CD4-positive, alpha-beta T cell (primary cell): ENCODE results near the gene ADRA2B. TPM values are rescaled to one million over a fixed set of nuclear protein-coding genes. Genes with fewer than 3 reads are reported as not detected.

Experiments used
- ATAC-seq: fragments of 200-7000 bp; cut with Tn5 transposase; one replicate; pipeline ENCODE4 v1.10.0; 2022; ENCODE audit warnings: mild to moderate bottlenecking; ENCODE audit not compliant: poor library complexity
- CTCF ChIA-PET: fragments of 350-600 bp; sonication (Branson Sonifier 250); formaldehyde crosslinking; loops from one replicate; lab custom pipeline; 2021; ENCODE audit warnings: antibody characterized with exemption, inconsistent platforms; lab: Charles Lee
- POLR2A ChIA-PET: fragments of 350-600 bp; sonication (Branson Sonifier 250); formaldehyde crosslinking; loops from one replicate; lab custom pipeline; 2021; ENCODE audit warnings: antibody characterized with exemption, inconsistent platforms; lab: Charles Lee
- DNase-seq, 14 experiments: peaks; one replicate each; pipeline ENCODE4 v3.0.0-alpha.2; 2013 to 2020; ENCODE audit warnings: mixed read lengths in 2 of 14
- H3K27ac ChIP-seq, 2 donors: one replicate each; pipeline versions ENCODE4 v1.5.1 to v1.7.0; 2013; ENCODE audit warnings: low read length in 2 of 2, low read depth in 1 of 2, mild to moderate bottlenecking in 1 of 2
- H3K27me3 ChIP-seq, 2 experiments: 1 replicate in 1 of 2; 2 replicates in 1 of 2; pipeline versions ENCODE4 v1.6.1 to v1.7.0; 2013; ENCODE audit warnings: low read length in 2 of 2, control low read depth in 1 of 2, mild to moderate bottlenecking in 1 of 2, moderate library complexity in 1 of 2; ENCODE audit not compliant: insufficient read depth in 2 of 2, control insufficient read depth in 1 of 2
- H3K36me3 ChIP-seq: one replicate; pipeline ENCODE4 v1.6.1; 2013; ENCODE audit warnings: low read length, control low read depth; ENCODE audit not compliant: insufficient read depth
- H3K4me1 ChIP-seq: one replicate; pipeline ENCODE4 v1.6.1; 2013; ENCODE audit warnings: low read length, control low read depth; ENCODE audit not compliant: insufficient read depth
- H3K4me3 ChIP-seq: one replicate; pipeline ENCODE4 v1.5.1; 2013; ENCODE audit warnings: mild to moderate bottlenecking, low read length, moderate library complexity
- H3K9me3 ChIP-seq, 2 experiments: 1 replicate in 1 of 2; 2 replicates in 1 of 2; pipeline versions ENCODE4 v1.6.1 to v1.7.0; 2013; ENCODE audit warnings: low read length in 2 of 2, mild to moderate bottlenecking in 2 of 2, control low read depth in 1 of 2, moderate library complexity in 1 of 2; ENCODE audit not compliant: control insufficient read depth in 1 of 2, insufficient read depth in 1 of 2
- H3K27ac Mint-ChIP-seq: one replicate; pipeline ENCODE4 v1.8.0; 2020; ENCODE audit warnings: mixed read lengths
- H3K27me3 Mint-ChIP-seq: one replicate; pipeline ENCODE4 v1.8.0; 2021; ENCODE audit warnings: mixed read lengths
- H3K36me3 Mint-ChIP-seq: one replicate; pipeline ENCODE4 v1.8.0; 2021; ENCODE audit warnings: low read depth, mixed read lengths
- H3K4me1 Mint-ChIP-seq: one replicate; pipeline ENCODE4 v1.8.0; 2021; ENCODE audit warnings: low read depth, mixed read lengths
- H3K4me3 Mint-ChIP-seq: one replicate; pipeline ENCODE4 v1.8.0; 2020; ENCODE audit warnings: mild to moderate bottlenecking, mixed read lengths
- H3K9me3 Mint-ChIP-seq: one replicate; pipeline ENCODE4 v1.8.0; 2020; ENCODE audit warnings: mixed read lengths
- CTCF ChIP-seq: fragments of 200-600 bp; IDR thresholded peaks from one replicate; pipeline ENCODE4 v1.8.0; 2022; ENCODE audit warnings: antibody characterized with exemption, mild to moderate bottlenecking
- intact Hi-C, 2 experiments: fragments of 100-400 bp; cut with DNase I in 1 of 2; cut with micrococcal nuclease in 1 of 2; formaldehyde crosslinking; loops; one replicate each; pipeline versions ENCODE4 v1.15.1 to v1.9.0; 2023 to 2025; cut with DNase I, micrococcal nuclease
- total RNA-seq, 174 experiments: library from RNA in 2 of 174; stranded (reverse) in 2 of 174; gene quantifications; one replicate each; pipeline ENCODE4 v1.2.3 and lab custom pipeline; 2021 to 2026

Gene ADRA2B
- total RNA-seq, 2 experiments from 2014 or later: 0.52 to 0.84 TPM

GRCh38 chr2:96146881-96147592 is 30.7 kb upstream of the ADRA2B start:
- H3K27ac ChIP-seq: peak overlapping the region; percentile 97 to 99
- H3K4me1 Mint-ChIP-seq: peaks cover 89% of the 10 kb centered on the region
- H3K4me3 Mint-ChIP-seq: peak overlapping the region; percentile 88
- peak overlapping the region; percentile 98 for H3K27ac Mint-ChIP-seq
- ChIA-PET POLR2A (interaction anchor here (1.1 to 13.8 kb wide), 10 partner anchors 8 to 669 kb away, joined by 3 to 199 read pairs (median 15); partner anchors contain the start of genes ARID5A, ASTL, CNNM3 and SNRNP200), CTCF (interaction anchor here (1.1 to 15.2 kb wide), 7 partner anchors 8 to 407 kb away, joined by 3 to 229 read pairs (median 8); partner anchors contain the start of genes ADRA2B and ASTL)
- intact Hi-C loops: loop anchor here (5.0 kb wide), 2 partner anchors 60 to 390 kb away; partner anchors contain the start of genes ARID5A (in 2 of the 2) and STARD7 (in 1 of the 2)
- H3K9me3 Mint-ChIP-seq: no peaks in the 10 kb centered on the region
- peaks cover 24% of the 10 kb centered on the region for H3K36me3 ChIP-seq
- H3K27me3 Mint-ChIP-seq: no peaks in the 10 kb centered on the region
- DNase-seq (peak in 2 of 14 experiments; percentile 32 to 73), ATAC-seq (no peak)
- no peaks in the 10 kb centered on the region for H3K27me3 ChIP-seq
- H3K4me1 ChIP-seq: peaks cover 84% of the 10 kb centered on the region
- peak overlapping the region; percentile 59 for H3K4me3 ChIP-seq
- TF ChIP-seq CTCF: no peak
- peaks cover 43% of the 10 kb centered on the region for H3K36me3 Mint-ChIP-seq
- H3K9me3 ChIP-seq: no peaks in the 10 kb centered on the region

GRCh38 chr2:96146153-96146880 is 29.9 kb upstream of the ADRA2B start:
- no peak for TF ChIP-seq CTCF
- no peaks in the 10 kb centered on the region for H3K27me3 Mint-ChIP-seq
- no peaks in the 10 kb centered on the region for H3K27me3 ChIP-seq
- H3K4me3 Mint-ChIP-seq: peak overlapping the region; percentile 88
- DNase-seq (peak; percentile 80 to 96 (median 86)), ATAC-seq (peak; percentile 38)
- POLR2A ChIA-PET: interaction anchor here (0.7 to 13.8 kb wide), 10 partner anchors 7 to 670 kb away, joined by 3 to 199 read pairs (median 15); partner anchors contain the start of genes ARID5A, ASTL, CNNM3 and SNRNP200
- peak overlapping the region; percentile 59 for H3K4me3 ChIP-seq
- no peaks in the 10 kb centered on the region for H3K9me3 Mint-ChIP-seq
- H3K27ac Mint-ChIP-seq: peak overlapping the region; percentile 98
- CTCF ChIA-PET: interaction anchor here (1.1 to 15.2 kb wide), 5 partner anchors 8 to 154 kb away, joined by 3 to 229 read pairs (median 8); partner anchors contain the start of gene ASTL
- H3K27ac ChIP-seq: peak overlapping the region; percentile 97 to 99
- H3K36me3 ChIP-seq: peaks cover 24% of the 10 kb centered on the region
- peaks cover 89% of the 10 kb centered on the region for H3K4me1 Mint-ChIP-seq
- H3K9me3 ChIP-seq: no peaks in the 10 kb centered on the region
- peaks cover 49% of the 10 kb centered on the region for H3K36me3 Mint-ChIP-seq
- H3K4me1 ChIP-seq: peaks cover 83% of the 10 kb centered on the region
- intact Hi-C loops: loop anchor here (5.0 kb wide), 2 partner anchors 61 to 391 kb away; partner anchors contain the start of genes ARID5A (in 2 of the 2) and STARD7 (in 1 of the 2)

GRCh38 chr2:96145848-96146152 is 29.4 kb upstream of the ADRA2B start:
- Mint-ChIP-seq H3K36me3 (peaks cover 53% of the 10 kb centered on the region), H3K4me3 (peak overlapping the region; percentile 88), H3K27me3 (no peaks in the 10 kb centered on the region), H3K4me1 (peaks cover 84% of the 10 kb centered on the region), H3K27ac (peak overlapping the region; percentile 98), H3K9me3 (no peaks in the 10 kb centered on the region)
- intact Hi-C loops: loop anchor here (2.0 to 5.0 kb wide), 5 partner anchors 19 to 392 kb away; partner anchors contain the start of genes ARID5A (in 2 of the 2), STARD7 (in 2 of the 2) and TMEM127 (in 1 of the 2)
- no peak for ATAC-seq
- CTCF ChIA-PET: interaction anchor here (1.6 to 15.2 kb wide), 3 partner anchors 29 to 153 kb away, joined by 7 to 229 read pairs (median 8); no protein-coding TSS in a partner anchor
- Histone ChIP-seq H3K4me3 (peak overlapping the region; percentile 59), H3K27ac (peak overlapping the region; percentile 97 to 99), H3K36me3 (peaks cover 27% of the 10 kb centered on the region), H3K4me1 (peaks cover 78% of the 10 kb centered on the region), H3K27me3 (no peaks in the 10 kb centered on the region), H3K9me3 (no peaks in the 10 kb centered on the region)
- no peak for DNase-seq
- TF ChIP-seq CTCF: no peak
- POLR2A ChIA-PET: interaction anchor here (0.7 to 13.8 kb wide), 9 partner anchors 12 to 670 kb away, joined by 3 to 199 read pairs (median 20); partner anchors contain the start of genes ARID5A, CNNM3, SNRNP200 and STARD7
